A549 (cell line): ENCODE data around the gene POC1A. TPM values are rescaled to one million over a fixed set of nuclear protein-coding genes. Genes with fewer than 3 reads are reported as not detected.

Experiments
- ATAC-seq, 2 experiments: fragments of 200-7000 bp in 1 of 2; fragments of >200 bp in 1 of 2; cut with Nextera tagmentation in 1 of 2; cut with Tn5 transposase in 1 of 2; 3 replicates each; pipeline versions ENCODE4 v1.8.0 to v1.9.1; 2018 to 2020; ENCODE audit warnings: mild to moderate bottlenecking in 1 of 2, moderate library complexity in 1 of 2
- CTCF ChIA-PET: fragments of 300-600 bp; sonication (Branson Sonifier 250); formaldehyde crosslinking; extraction: SDS; loops from one replicate; lab custom pipeline; 2021; ENCODE audit warnings: antibody characterized with exemption, inconsistent platforms; lab: Yijun Ruan, JAX
- POLR2A ChIA-PET: fragments of 350-600 bp; formaldehyde crosslinking; extraction: SDS; loops from one replicate; lab custom pipeline; 2021; ENCODE audit warnings: antibody characterized with exemption, inconsistent platforms; lab: Yijun Ruan, JAX
- DNase-seq, 2 experiments: peaks; one replicate each; pipeline versions ENCODE4 v3.0.0 to v3.0.0-alpha.2; 2011 to 2016; ENCODE audit warnings: low read depth in 1 of 2, low spot score in 1 of 2
- FAIRE-seq: peaks from 2 replicates; lab custom pipeline; 2011; peaks lifted over from hg19 to GRCh38; lab: Jason Lieb, UNC
- H3K27ac ChIP-seq, 2 experiments: fragments of >200 bp; sonication (Bioruptor Twin); formaldehyde crosslinking; 3 replicates each; pipeline ENCODE4 v1.5.1; 2016 to 2017
- H3K4me1 ChIP-seq: fragments of >200 bp; sonication (Bioruptor Twin); formaldehyde crosslinking; 3 replicates; pipeline ENCODE4 v1.6.1; 2016
- H3K4me2 ChIP-seq: fragments of >200 bp; sonication (Bioruptor Twin); formaldehyde crosslinking; 3 replicates; pipeline ENCODE4 v1.6.1; 2016
- H3K4me3 ChIP-seq: fragments of >200 bp; sonication (Bioruptor Twin); formaldehyde crosslinking; 3 replicates; pipeline ENCODE4 v1.5.1; 2016
- H3K9me3 ChIP-seq: fragments of >200 bp; sonication (Bioruptor Twin); formaldehyde crosslinking; 3 replicates; pipeline ENCODE4 v1.6.1; 2016
- ATOH8 ChIP-seq: fragments of 250-450 bp; sonication (Bioruptor Pico); IDR thresholded peaks from 2 replicates; pipeline ENCODE4 v1.5.0; 2020; ENCODE audit warnings: low read depth, mild to moderate bottlenecking, moderate library complexity
- BHLHE40 ChIP-seq: IDR thresholded peaks from 2 replicates; pipeline ENCODE4 v1.6.1; 2012; ENCODE audit warnings: low read depth, low read length, inconsistent platforms
- CBX2 ChIP-seq: fragments of 200-600 bp; sonication (generic); IDR thresholded peaks from 2 replicates; pipeline ENCODE4 v1.6.1; 2016; ENCODE audit warnings: low read depth, mild to moderate bottlenecking, borderline replicate concordance
- CBX8 ChIP-seq: fragments of 200-600 bp; sonication (generic); IDR thresholded peaks from 2 replicates; pipeline ENCODE4 v1.6.1; 2016
- CEBPB ChIP-seq, 2 experiments: fragments of >200 bp in 1 of 2; sonication (Bioruptor Twin) in 1 of 2; formaldehyde crosslinking in 1 of 2; IDR thresholded peaks; 2 replicates each; pipeline ENCODE4 v1.6.1; 2012 to 2016
- CHD4 ChIP-seq: fragments of 200-600 bp; sonication (generic); IDR thresholded peaks from 2 replicates; pipeline ENCODE4 v1.6.1; 2016; ENCODE audit warnings: antibody characterized with exemption, mild to moderate bottlenecking, borderline replicate concordance
- CTCF ChIP-seq: fragments of >200 bp; sonication (Bioruptor Twin); formaldehyde crosslinking; IDR thresholded peaks from 3 replicates; pipeline ENCODE4 v1.5.1; 2016
- EHF ChIP-seq: fragments of 250-450 bp; sonication (Bioruptor Pico); IDR thresholded peaks from 2 replicates; pipeline ENCODE4 v1.5.0; 2020; ENCODE audit warnings: mild to moderate bottlenecking
- ELK1 ChIP-seq: fragments of 150-350 bp; IDR thresholded peaks from 2 replicates; pipeline ENCODE4 v1.6.1; 2014; ENCODE audit warnings: low read depth, mild to moderate bottlenecking, low read length
- FOSB ChIP-seq: fragments of 250-450 bp; sonication (Bioruptor Pico); IDR thresholded peaks from 2 replicates; pipeline ENCODE4 v1.5.0; 2020; ENCODE audit warnings: mild to moderate bottlenecking, moderate library complexity
- HDAC2 ChIP-seq: fragments of 200-600 bp; sonication (generic); IDR thresholded peaks from 2 replicates; pipeline ENCODE4 v1.6.1; 2016
- HES2 ChIP-seq: fragments of >200 bp; sonication (Bioruptor Twin); formaldehyde crosslinking; IDR thresholded peaks from 2 replicates; pipeline ENCODE4 v1.6.1; 2016
- JUN ChIP-seq, 2 experiments: fragments of >200 bp; sonication (Bioruptor Twin); formaldehyde crosslinking; IDR thresholded peaks; 2 replicates in 1 of 2; 3 replicates in 1 of 2; pipeline ENCODE4 v1.6.1; 2016 to 2017
- KDM5A ChIP-seq: fragments of 200-600 bp; sonication (generic); IDR thresholded peaks from 2 replicates; pipeline ENCODE4 v1.6.1; 2016; ENCODE audit warnings: antibody characterized with exemption, mild to moderate bottlenecking
- MAFK ChIP-seq: fragments of 450-650 bp; IDR thresholded peaks from 2 replicates; pipeline ENCODE4 v1.6.1; 2014; ENCODE audit not compliant: partially characterized antibody
- MAX ChIP-seq: IDR thresholded peaks from 2 replicates; pipeline ENCODE4 v1.6.1; 2012
- NFE2L2 ChIP-seq: fragments of 150-350 bp; conservative IDR thresholded peaks from 2 replicates; pipeline ENCODE4 v1.6.1; 2014; ENCODE audit warnings: low read length
- NPAS2 ChIP-seq: fragments of 250-450 bp; sonication (Bioruptor Pico); IDR thresholded peaks from 2 replicates; pipeline ENCODE4 v1.8.0; 2022; ENCODE audit warnings: mild to moderate bottlenecking, moderate library complexity, borderline replicate concordance
- PBX3 ChIP-seq: IDR thresholded peaks from 2 replicates; pipeline ENCODE4 v1.6.1; 2012
- PHF8 ChIP-seq: fragments of 200-600 bp; sonication (generic); IDR thresholded peaks from 2 replicates; pipeline ENCODE4 v1.6.1; 2016; ENCODE audit warnings: low read depth, mild to moderate bottlenecking, antibody characterized with exemption, moderate library complexity, borderline replicate concordance
- POLR2A ChIP-seq: IDR thresholded peaks from 2 replicates; pipeline ENCODE4 v1.6.1; 2012; ENCODE audit warnings: mild to moderate bottlenecking, low read length
- RCOR1 ChIP-seq: fragments of 150-350 bp; IDR thresholded peaks from 2 replicates; pipeline ENCODE4 v1.6.1; 2014; ENCODE audit warnings: antibody characterized with exemption, low read length, low read depth
- RFX5 ChIP-seq: fragments of 450-650 bp; IDR thresholded peaks from 2 replicates; pipeline ENCODE4 v1.7.1; 2014; ENCODE audit warnings: antibody characterized with exemption, mild to moderate bottlenecking, moderate library complexity
- TFCP2L1 ChIP-seq: fragments of 250-450 bp; sonication (Bioruptor Pico); IDR thresholded peaks from 2 replicates; pipeline ENCODE4 v1.5.0; 2021; ENCODE audit warnings: mild to moderate bottlenecking
- TP53 ChIP-seq: fragments of 250-450 bp; sonication (Bioruptor Pico); IDR thresholded peaks from 2 replicates; pipeline ENCODE4 v1.5.0; 2021; ENCODE audit warnings: mild to moderate bottlenecking, moderate library complexity
- USF2 ChIP-seq: fragments of 450-650 bp; IDR thresholded peaks from 2 replicates; pipeline ENCODE4 v1.6.1; 2014; ENCODE audit warnings: antibody characterized with exemption
- WGBS: methylation state at CpG from one replicate; pipeline ENCODE4 v1.1.6; 2017; ENCODE audit errors: missing lambda C conversion rate; 5-methylcytosine and 5-hydroxymethylcytosine counted together
- polyA plus RNA-seq, 4 experiments: library from polyadenylated mRNA; depleted of rRNA in 3 of 4; stranded (reverse); fragments of >200 nt; fragmentation: RNase III in 1 of 4; extraction: RNeasy Plus Mini Kit Qiagen cat#74134 plus additional on column Dnase treatment in 1 of 4; gene quantifications; 2 replicates in 3 of 4; 3 replicates in 1 of 4; pipeline ENCODE4 v1.2.3, GENCODE V29; 2011 to 2017

The POC1A gene
- polyA plus RNA-seq, 2 of the 4 experiments (the other 2 are of a cell fraction), result 9.4 to 14.1 TPM

- H3K4me3 ChIP-seq, result no peak overlapping the region
- H3K4me1 ChIP-seq, result no peaks in the 10 kb centered on the region; the same call in 2 of the 3 replicates
- no peak for DNase-seq
- ChIA-PET POLR2A (no interaction called here), CTCF (interaction anchor here (0.7 to 14.5 kb wide), 6 partner anchors 11 to 165 kb away, joined by 3 to 218 read pairs (median 5); no protein-coding TSS in a partner anchor)
- TF ChIP-seq PHF8 (no peak), CEBPB (IDR thresholded peaks at IDR 0.05) (no peak), USF2 (no peak), CBX2 (no peak), NPAS2 (CRISPR knock-in tag) (no peak), RFX5 (no peak), TP53 (CRISPR knock-in tag) (no peak), NFE2L2 (no peak), PBX3 (no peak), BHLHE40 (no peak), EHF (CRISPR knock-in tag) (no peak), MAX (no peak)
- H3K27ac ChIP-seq, result no peak overlapping the region
- no peak overlapping the region for H3K4me2 ChIP-seq
- H3K9me3 ChIP-seq, result no peaks in the 10 kb centered on the region
- 89% methylated on average over 8 of the region's 8 CpGs for WGBS
- ATAC-seq, result no peak
- FAIRE-seq, result no peak
Measured at GRCh38 chr3:52147804-52148203, 6.4 kb downstream of the POC1A start.

- CTCF ChIA-PET, result interaction anchor here (0.8 to 14.5 kb wide), 5 partner anchors 11 to 164 kb away, joined by 4 to 218 read pairs (median 4); no protein-coding TSS in a partner anchor
- 91% methylated on average over 13 of the region's 13 CpGs for WGBS
- no peaks in the 10 kb centered on the region for H3K9me3 ChIP-seq
- H3K4me2 ChIP-seq, result no peak overlapping the region
- H3K4me1 ChIP-seq, result no peaks in the 10 kb centered on the region
- no peak overlapping the region for H3K4me3 ChIP-seq
- ATAC-seq, result no peak
- DNase-seq, result no peak
- no peak overlapping the region for H3K27ac ChIP-seq
- POLR2A ChIA-PET, result no interaction called here
- TF ChIP-seq MAFK (no peak), HDAC2 (no peak), CHD4 (no peak), HES2 (no peak), FOSB (CRISPR knock-in tag) (no peak), MAX (no peak), RFX5 (no peak), PBX3 (no peak), JUN (IDR thresholded peaks at IDR 0.05) (no peak), ATOH8 (CRISPR knock-in tag) (no peak), POLR2A (no peak), RCOR1 (no peak), CBX8 (no peak), ELK1 (no peak), TFCP2L1 (no peak), CTCF (no peak), KDM5A (no peak)
- FAIRE-seq, result no peak
Measured at GRCh38 chr3:52146811-52147210, 7.4 kb downstream of the POC1A start.
